ENCODE results near the gene SORCS2. TPM values are rescaled to one million over a fixed set of nuclear protein-coding genes. Genes with fewer than 3 reads are reported as not detected.

The SORCS2 gene
- total and polyA plus RNA-seq, 2 of the 4 experiments (the other 2 are of a cell fraction) = 0.36 to 0.62 TPM

- no peak overlapping the region for H2AK5ac ChIP-seq (ENCODE audit: low read depth, low read length)
- H4K5ac ChIP-seq (ENCODE audit: low read depth, low read length) = no peak overlapping the region
- H3K27ac ChIP-seq (ENCODE audit: insufficient read depth, low read length) = no peak overlapping the region
- H3K14ac ChIP-seq (replicated peaks; ENCODE audit: low read depth, low read length) = no peak overlapping the region
- H3K9me1 ChIP-seq (ENCODE audit: insufficient read depth, low read length) = no peaks in the 10 kb centered on the region
- H2AK9ac ChIP-seq (replicated peaks; ENCODE audit: low read depth, low read length, poor library complexity) = no peak overlapping the region
- CTCF ChIA-PET = no interaction called here
- no peak overlapping the region for H3K56ac ChIP-seq (ENCODE audit: extremely low read depth, insufficient read depth, low read length)
- TF ChIP-seq MAZ (IDR thresholded peaks at IDR 0.05; ENCODE audit: borderline replicate concordance, low read depth, low read length) (no peak), CEBPB (IDR thresholded peaks at IDR 0.05; ENCODE audit: low read depth, low read length) (no peak), BHLHE40 (IDR thresholded peaks at IDR 0.05; ENCODE audit: low read depth, low read length) (no peak), NFE2L2 (IDR thresholded peaks at IDR 0.05; ENCODE audit: low read depth, low read length) (no peak), RAD21 (IDR thresholded peaks at IDR 0.05; ENCODE audit: low read length) (no peak)
- TF ChIP-seq, protein P1, sequence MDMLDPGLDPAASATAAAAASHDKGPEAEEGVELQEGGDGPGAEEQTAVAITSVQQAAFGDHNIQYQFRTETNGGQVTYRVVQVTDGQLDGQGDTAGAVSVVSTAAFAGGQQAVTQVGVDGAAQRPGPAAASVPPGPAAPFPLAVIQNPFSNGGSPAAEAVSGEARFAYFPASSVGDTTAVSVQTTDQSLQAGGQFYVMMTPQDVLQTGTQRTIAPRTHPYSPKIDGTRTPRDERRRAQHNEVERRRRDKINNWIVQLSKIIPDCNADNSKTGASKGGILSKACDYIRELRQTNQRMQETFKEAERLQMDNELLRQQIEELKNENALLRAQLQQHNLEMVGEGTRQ (IDR thresholded peaks at IDR 0.05; ENCODE audit: low read depth, low read length) = no peak
- no peak overlapping the region for H2BK120ac ChIP-seq (ENCODE audit: low read depth, low read length)
- no peaks in the 10 kb centered on the region for H4K20me1 ChIP-seq (ENCODE audit: insufficient read depth, low read length)
- H3K79me1 ChIP-seq (ENCODE audit: low read depth in 1 of 2, low read length in 2 of 2) = no peaks in the 10 kb centered on the region
- whole genome bisulfite sequencing, 2 experiments (ENCODE audit: extremely low coverage in 2 of 2, insufficient read length in 1 of 2) = no CpG with 5 or more reads among the region's 20 CpGs
- H2BK5ac ChIP-seq (ENCODE audit: low read depth, low read length, poor library complexity, severe bottlenecking) = no peak overlapping the region
- no peak overlapping the region for H3K4me3 ChIP-seq (ENCODE audit: insufficient read depth, low read depth, low read length)
- no peak for ATAC-seq (ENCODE audit: low read depth)
- no peaks in the 10 kb centered on the region for H3K36me3 ChIP-seq (ENCODE audit: control insufficient read depth, insufficient read depth, low read length)
- no peak overlapping the region for H4K8ac ChIP-seq (ENCODE audit: low read depth in 2 of 2, low read length in 2 of 2)
- no peak overlapping the region for H3K18ac ChIP-seq (ENCODE audit: low read depth, low read length)
- in situ Hi-C loops (cut with MboI; ENCODE audit: low sequenced_read_pairs) = no loop called here
- no peak overlapping the region for H2AFZ ChIP-seq (replicated peaks; ENCODE audit: low read length, poor library complexity)
- POLR2A ChIA-PET (ENCODE audit: unreplicated experiment) = no interaction called here
- H3K9ac ChIP-seq (ENCODE audit: low read depth, low read length) = no peak overlapping the region
- no peak overlapping the region for H3K4ac ChIP-seq (ENCODE audit: low read depth, low read length)
- H3K4me2 ChIP-seq (ENCODE audit: low read depth, low read length) = no peak overlapping the region
- no TSS peak for BruUV-seq (replicated peaks)
- dilution Hi-C loops (cut with HindIII; ENCODE audit: low sequenced_read_pairs, unreplicated experiment) = no loop called here
- H3K4me1 ChIP-seq (ENCODE audit: control insufficient read depth, insufficient read depth, low read length) = no peaks in the 10 kb centered on the region
- no peak overlapping the region for H2BK20ac ChIP-seq (ENCODE audit: low read depth, low read length)
- H3K23ac ChIP-seq (ENCODE audit: low read depth, low read length) = no peak overlapping the region
- H3K9me3 ChIP-seq (ENCODE audit: control insufficient read depth, insufficient read depth, low read length) = no peaks in the 10 kb centered on the region
- H3K27me3 ChIP-seq (ENCODE audit: control insufficient read depth, insufficient read depth, low read length) = peaks cover 76% of the 10 kb centered on the region
- H4K91ac ChIP-seq (ENCODE audit: insufficient read depth, low read depth, low read length) = no peak overlapping the region
- no peak for DNase-seq
- intact Hi-C loops (cut with micrococcal nuclease) = no loop called here
- no peak overlapping the region for H2BK15ac ChIP-seq (ENCODE audit: low read depth, low read length)
Measured at GRCh38 chr4:7281691-7282665, 89.6 kb downstream of the SORCS2 start.
